CD4-positive, alpha-beta T cell (primary cell): ENCODE measurements around the gene RGS5. TPM values are rescaled to one million over a fixed set of nuclear protein-coding genes. Genes with fewer than 3 reads are reported as not detected.

Source experiments
- ATAC-seq: fragments of 200-7000 bp; cut with Tn5 transposase; one replicate; pipeline ENCODE4 v1.10.0; 2022; ENCODE audit warnings: mild to moderate bottlenecking; ENCODE audit not compliant: poor library complexity
- CTCF ChIA-PET: fragments of 350-600 bp; sonication (Branson Sonifier 250); formaldehyde crosslinking; loops from one replicate; lab custom pipeline; 2021; ENCODE audit warnings: antibody characterized with exemption, inconsistent platforms; lab: Charles Lee
- POLR2A ChIA-PET: fragments of 350-600 bp; sonication (Branson Sonifier 250); formaldehyde crosslinking; loops from one replicate; lab custom pipeline; 2021; ENCODE audit warnings: antibody characterized with exemption, inconsistent platforms; lab: Charles Lee
- DNase-seq, 14 experiments: peaks; one replicate each; pipeline ENCODE4 v3.0.0-alpha.2; 2013 to 2020; ENCODE audit warnings: mixed read lengths in 2 of 14
- H3K27ac ChIP-seq, 2 donors: one replicate each; pipeline versions ENCODE4 v1.5.1 to v1.7.0; 2013; ENCODE audit warnings: low read length in 2 of 2, low read depth in 1 of 2, mild to moderate bottlenecking in 1 of 2
- H3K27me3 ChIP-seq, 2 experiments: 1 replicate in 1 of 2; 2 replicates in 1 of 2; pipeline versions ENCODE4 v1.6.1 to v1.7.0; 2013; ENCODE audit warnings: low read length in 2 of 2, control low read depth in 1 of 2, mild to moderate bottlenecking in 1 of 2, moderate library complexity in 1 of 2; ENCODE audit not compliant: insufficient read depth in 2 of 2, control insufficient read depth in 1 of 2
- H3K36me3 ChIP-seq: one replicate; pipeline ENCODE4 v1.6.1; 2013; ENCODE audit warnings: low read length, control low read depth; ENCODE audit not compliant: insufficient read depth
- H3K4me1 ChIP-seq: one replicate; pipeline ENCODE4 v1.6.1; 2013; ENCODE audit warnings: low read length, control low read depth; ENCODE audit not compliant: insufficient read depth
- H3K4me3 ChIP-seq: one replicate; pipeline ENCODE4 v1.5.1; 2013; ENCODE audit warnings: mild to moderate bottlenecking, low read length, moderate library complexity
- H3K9me3 ChIP-seq, 2 experiments: 1 replicate in 1 of 2; 2 replicates in 1 of 2; pipeline versions ENCODE4 v1.6.1 to v1.7.0; 2013; ENCODE audit warnings: low read length in 2 of 2, mild to moderate bottlenecking in 2 of 2, control low read depth in 1 of 2, moderate library complexity in 1 of 2; ENCODE audit not compliant: control insufficient read depth in 1 of 2, insufficient read depth in 1 of 2
- H3K27ac Mint-ChIP-seq: one replicate; pipeline ENCODE4 v1.8.0; 2020; ENCODE audit warnings: mixed read lengths
- H3K27me3 Mint-ChIP-seq: one replicate; pipeline ENCODE4 v1.8.0; 2021; ENCODE audit warnings: mixed read lengths
- H3K36me3 Mint-ChIP-seq: one replicate; pipeline ENCODE4 v1.8.0; 2021; ENCODE audit warnings: low read depth, mixed read lengths
- H3K4me1 Mint-ChIP-seq: one replicate; pipeline ENCODE4 v1.8.0; 2021; ENCODE audit warnings: low read depth, mixed read lengths
- H3K4me3 Mint-ChIP-seq: one replicate; pipeline ENCODE4 v1.8.0; 2020; ENCODE audit warnings: mild to moderate bottlenecking, mixed read lengths
- H3K9me3 Mint-ChIP-seq: one replicate; pipeline ENCODE4 v1.8.0; 2020; ENCODE audit warnings: mixed read lengths
- CTCF ChIP-seq: fragments of 200-600 bp; IDR thresholded peaks from one replicate; pipeline ENCODE4 v1.8.0; 2022; ENCODE audit warnings: antibody characterized with exemption, mild to moderate bottlenecking
- intact Hi-C, 2 experiments: fragments of 100-400 bp; cut with DNase I in 1 of 2; cut with micrococcal nuclease in 1 of 2; formaldehyde crosslinking; loops; one replicate each; pipeline versions ENCODE4 v1.15.1 to v1.9.0; 2023 to 2025; cut with DNase I, micrococcal nuclease
- total RNA-seq, 174 experiments: library from RNA in 2 of 174; stranded (reverse) in 2 of 174; gene quantifications; one replicate each; pipeline ENCODE4 v1.2.3 and lab custom pipeline; 2021 to 2026

Gene RGS5
- total RNA-seq, 2 experiments from 2014 or later = 1.2 to 1.6 TPM

DNA sequence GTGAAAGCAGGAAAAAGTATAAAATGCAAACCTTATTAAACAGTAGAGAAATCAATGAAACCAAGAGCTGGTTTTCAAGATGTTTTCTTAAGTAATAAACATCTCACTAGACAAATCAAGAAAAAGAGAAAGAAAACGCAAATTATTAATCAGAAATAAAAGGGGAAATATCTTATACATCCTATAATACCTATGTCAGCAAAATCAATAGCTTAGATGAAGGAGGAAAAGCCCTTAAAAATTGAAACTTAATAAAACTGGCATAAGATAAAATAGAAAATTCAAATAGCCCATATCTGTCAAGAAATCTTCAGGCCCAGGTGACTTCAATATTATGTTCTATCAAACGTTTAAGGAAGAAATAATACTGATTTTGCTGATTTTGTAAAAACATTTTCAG, 74.4 kb downstream of the RGS5 start:
- intact Hi-C loops = no loop called here
- Histone ChIP-seq H3K27ac (no peak overlapping the region), H3K36me3 (no peaks in the 10 kb centered on the region), H3K4me3 (no peak overlapping the region), H3K9me3 (no peaks in the 10 kb centered on the region), H3K4me1 (no peaks in the 10 kb centered on the region), H3K27me3 (no peaks in the 10 kb centered on the region)
- Mint-ChIP-seq H3K27ac (no peak overlapping the region), H3K9me3 (no peaks in the 10 kb centered on the region), H3K36me3 (no peaks in the 10 kb centered on the region), H3K4me1 (no peaks in the 10 kb centered on the region), H3K27me3 (peaks cover 17% of the 10 kb centered on the region), H3K4me3 (no peak overlapping the region)
- POLR2A ChIA-PET = no interaction called here
- CTCF ChIA-PET = no interaction called here
- no peak for TF ChIP-seq CTCF
- no peak for DNase-seq
- no peak for ATAC-seq

DNA sequence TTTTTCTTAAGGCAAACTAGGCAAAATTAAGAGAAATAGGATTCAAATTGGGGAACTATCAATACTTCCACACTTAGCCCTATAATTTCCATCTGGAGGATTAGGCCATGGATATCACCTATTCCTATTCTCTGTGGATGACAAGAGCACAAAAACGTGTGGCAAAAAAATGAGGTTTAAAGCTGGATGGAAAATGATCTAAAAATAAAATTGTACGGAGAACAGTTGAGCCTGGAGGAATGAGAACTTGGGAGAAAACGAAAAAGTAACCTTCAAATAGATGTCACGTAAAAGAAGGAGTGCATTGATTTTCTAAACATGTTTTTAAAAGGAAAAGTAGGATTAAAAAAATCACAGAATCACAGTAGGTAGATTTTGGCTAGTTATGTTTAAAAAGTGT, 77.9 kb downstream of the RGS5 start:
- ChIA-PET POLR2A (no interaction called here), CTCF (no interaction called here)
- Histone ChIP-seq H3K27ac (no peak overlapping the region), H3K4me3 (no peak overlapping the region), H3K27me3 (no peaks in the 10 kb centered on the region), H3K9me3 (no peaks in the 10 kb centered on the region), H3K36me3 (no peaks in the 10 kb centered on the region), H3K4me1 (no peaks in the 10 kb centered on the region)
- Mint-ChIP-seq H3K27ac (no peak overlapping the region), H3K4me1 (no peaks in the 10 kb centered on the region), H3K27me3 (peaks cover 11% of the 10 kb centered on the region), H3K4me3 (no peak overlapping the region), H3K36me3 (no peaks in the 10 kb centered on the region), H3K9me3 (no peaks in the 10 kb centered on the region)
- TF ChIP-seq CTCF = no peak
- intact Hi-C loops = no loop called here
- no peak for ATAC-seq
- no peak for DNase-seq

DNA sequence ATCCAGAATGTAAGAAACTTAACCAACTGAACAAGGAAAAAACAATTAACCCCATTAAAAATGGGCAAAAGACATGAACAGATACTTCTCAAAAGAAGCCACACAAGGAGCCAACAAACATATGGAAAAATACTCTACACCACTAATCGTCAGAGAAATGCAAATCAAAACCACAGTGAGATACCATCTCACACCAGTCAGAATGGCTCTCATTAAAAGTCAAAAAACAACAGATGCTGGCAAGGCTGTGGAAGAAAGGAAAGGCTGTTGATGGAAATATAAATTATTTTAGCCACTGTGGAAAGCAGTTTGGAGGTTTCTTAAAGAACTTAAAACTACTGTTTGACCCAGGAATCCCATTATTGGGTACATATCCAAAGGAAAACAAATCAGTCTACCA, 82.3 kb downstream of the RGS5 start:
- peaks cover 17% of the 10 kb centered on the region for H3K27me3 Mint-ChIP-seq
- CTCF ChIA-PET = no interaction called here
- no peak for TF ChIP-seq CTCF
- H3K27me3 ChIP-seq = peaks cover 0 to 3% of the 10 kb centered on the region in 2 experiments
- no peaks in the 10 kb centered on the region for H3K4me1 Mint-ChIP-seq
- no peak overlapping the region for H3K4me3 Mint-ChIP-seq
- no peaks in the 10 kb centered on the region for H3K9me3 Mint-ChIP-seq
- no peak for DNase-seq
- no peak overlapping the region for H3K4me3 ChIP-seq
- H3K36me3 ChIP-seq = no peaks in the 10 kb centered on the region
- H3K27ac ChIP-seq = no peak overlapping the region
- no peaks in the 10 kb centered on the region for H3K36me3 Mint-ChIP-seq
- intact Hi-C loops = no loop called here
- ATAC-seq = no peak
- POLR2A ChIA-PET = no interaction called here
- H3K9me3 ChIP-seq = no peaks in the 10 kb centered on the region
- no peak overlapping the region for H3K27ac Mint-ChIP-seq
- no peaks in the 10 kb centered on the region for H3K4me1 ChIP-seq
